ENCODE results near the gene TRAK1.

TRAK1 gene

DNA sequence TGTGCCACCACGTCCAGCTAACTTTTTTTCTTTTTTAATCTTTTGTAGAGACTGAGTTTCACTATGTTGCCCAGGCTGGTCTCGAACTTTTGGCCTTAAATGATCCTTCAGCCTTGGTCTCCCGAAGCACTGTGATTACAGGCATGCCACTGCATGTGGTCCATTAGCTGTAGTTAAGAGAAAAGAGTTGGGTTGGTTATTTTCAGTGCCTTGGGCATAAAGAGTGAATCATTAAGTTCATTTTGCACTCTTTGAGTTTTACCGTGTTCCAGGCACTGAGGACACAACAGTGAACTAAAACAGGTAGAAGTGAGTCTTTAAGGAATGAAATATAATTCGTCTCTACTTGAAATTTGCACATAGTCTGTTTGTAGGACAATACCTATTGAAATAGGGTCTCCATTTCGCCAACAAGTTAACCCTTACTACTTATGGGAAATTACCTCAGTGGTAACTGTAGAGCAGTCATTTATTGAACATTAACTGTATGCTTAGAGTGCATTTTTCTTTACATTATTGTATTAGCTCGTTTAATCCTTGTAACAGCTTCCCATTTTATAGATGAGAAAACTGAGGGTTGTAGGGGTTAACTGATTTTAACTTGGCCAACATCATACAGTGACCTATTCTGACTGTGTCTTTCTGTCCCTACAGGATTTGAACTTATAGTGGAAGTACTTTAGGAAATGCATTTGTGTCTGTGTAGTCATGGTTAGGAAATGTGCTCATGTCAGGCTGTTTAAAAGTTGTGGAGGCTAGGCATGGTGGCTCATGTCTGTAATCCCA, 22.7 kb upstream of the TRAK1 start:
- no peak for DNase-seq

DNA sequence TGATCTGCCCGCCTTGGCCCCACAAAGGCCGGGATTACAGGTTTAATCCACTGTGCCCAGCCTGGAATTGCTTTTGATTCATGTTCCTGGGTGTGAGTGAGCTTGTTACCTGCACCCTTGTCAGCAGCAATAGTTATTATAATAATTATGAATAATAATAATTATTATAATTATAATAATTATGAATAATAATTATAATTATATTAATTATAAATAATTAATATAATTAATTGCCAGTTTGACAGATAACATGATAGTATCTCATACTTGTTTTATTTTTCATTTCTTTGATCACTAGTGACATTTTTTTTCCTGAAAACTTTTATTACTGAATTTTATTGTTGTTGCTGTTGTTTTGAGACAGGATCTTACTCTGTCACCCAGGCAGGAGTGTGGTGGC, 21.1 kb upstream of the TRAK1 start:
- DNase-seq, result no peak

DNA sequence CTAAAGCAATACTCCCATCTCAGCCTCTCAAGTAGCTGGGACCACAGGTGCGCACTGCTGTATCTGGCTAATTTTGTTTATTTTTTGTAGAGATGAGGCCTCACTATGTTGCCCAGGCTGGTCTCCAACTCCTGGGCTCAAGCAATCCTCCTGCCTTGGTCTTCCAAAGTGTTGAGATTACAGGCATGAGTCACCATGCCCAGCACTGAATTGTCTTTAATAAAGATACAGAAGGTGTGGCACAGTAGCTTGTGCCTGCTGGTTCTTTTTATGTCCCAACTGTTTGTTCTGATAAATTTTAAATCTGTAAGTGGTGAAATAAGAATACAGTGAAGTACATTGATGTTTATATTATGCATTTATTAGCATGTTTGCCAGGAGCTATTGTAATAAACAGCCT, 20.6 kb upstream of the TRAK1 start:
- DNase-seq, result no peak

DNA sequence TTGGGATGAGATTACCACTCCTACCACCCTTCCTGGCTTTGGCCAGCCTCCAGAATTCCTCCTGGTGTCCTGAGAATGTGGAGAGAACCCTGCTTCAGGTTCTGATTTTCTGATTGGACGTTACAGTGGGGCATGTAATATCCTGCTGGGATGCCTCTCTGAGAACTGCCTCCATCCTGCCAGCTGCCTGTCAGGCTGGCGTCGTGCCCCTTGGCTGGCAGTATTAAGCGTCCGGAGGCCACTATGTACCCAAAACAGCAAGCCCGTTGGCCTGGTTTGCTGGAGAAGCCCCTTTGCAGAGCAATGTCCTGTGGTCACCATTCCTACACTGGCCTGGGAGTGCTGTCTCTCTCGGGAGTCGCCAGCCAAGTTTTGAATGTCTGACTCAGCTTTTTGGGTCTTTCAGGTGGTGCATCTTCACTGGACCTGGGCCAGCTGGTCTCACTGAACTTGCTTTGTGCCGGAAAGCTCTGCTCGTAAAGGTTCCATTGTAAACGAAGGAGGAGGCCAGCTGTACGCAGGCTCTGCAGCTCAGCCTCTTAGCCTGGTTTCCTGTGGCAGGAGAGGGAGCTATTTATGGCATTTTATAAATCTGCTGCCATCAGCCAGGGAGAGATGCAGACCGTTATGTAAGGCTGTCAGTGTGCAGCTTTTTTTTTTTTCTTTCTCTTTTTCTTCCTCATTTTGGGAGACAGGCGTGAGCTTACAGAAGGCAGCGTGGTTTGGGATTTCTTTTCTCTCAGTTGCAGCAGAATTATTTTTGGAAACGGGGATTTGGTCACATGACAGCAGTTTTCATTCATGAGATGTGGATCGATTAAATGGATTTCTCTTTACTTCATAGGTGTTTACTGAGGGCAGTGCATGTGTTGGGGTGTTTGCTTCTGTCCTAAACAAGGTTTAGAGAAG, 19.0 kb upstream of the TRAK1 start:
- DNase-seq, result peak; percentile 12

GRCh38 chr3:42072831-42073301, 18.3 kb upstream of the TRAK1 start:
- DNase-seq, result no peak

GRCh38 chr3:42077785-42078184, 13.4 kb upstream of the TRAK1 start:
- no peak for DNase-seq

GRCh38 chr3:42078677-42079076, 12.5 kb upstream of the TRAK1 start:
- no peak for DNase-seq

GRCh38 chr3:42079701-42080452, 11.3 kb upstream of the TRAK1 start:
- DNase-seq, result no peak

- DNase-seq, result peak; percentile 11
Measured at GRCh38 chr3:42080453-42080872, 10.7 kb upstream of the TRAK1 start.

- no peak for DNase-seq
Measured at GRCh38 chr3:42081838-42082473, 9.2 kb upstream of the TRAK1 start.

DNA sequence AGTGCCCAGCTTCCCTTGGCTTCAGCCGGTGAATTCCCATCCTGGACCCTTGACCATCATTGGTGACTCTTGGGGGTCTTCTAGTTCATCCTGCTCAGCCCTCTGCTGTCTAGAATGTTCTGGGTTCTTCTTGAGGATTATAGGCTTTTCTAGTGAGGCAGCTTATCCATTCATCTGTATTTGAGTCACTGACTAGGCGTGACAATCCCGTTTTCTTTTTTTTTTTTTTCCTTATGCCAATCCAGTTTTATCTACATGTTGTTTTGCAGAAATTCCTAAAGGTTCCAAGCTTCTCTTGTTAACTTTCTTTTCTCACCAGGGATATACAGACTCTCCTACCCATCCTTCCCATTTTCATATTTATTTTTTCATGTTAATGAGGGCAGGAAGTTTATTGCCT, 6.6 kb upstream of the TRAK1 start:
- no peak for DNase-seq

DNA sequence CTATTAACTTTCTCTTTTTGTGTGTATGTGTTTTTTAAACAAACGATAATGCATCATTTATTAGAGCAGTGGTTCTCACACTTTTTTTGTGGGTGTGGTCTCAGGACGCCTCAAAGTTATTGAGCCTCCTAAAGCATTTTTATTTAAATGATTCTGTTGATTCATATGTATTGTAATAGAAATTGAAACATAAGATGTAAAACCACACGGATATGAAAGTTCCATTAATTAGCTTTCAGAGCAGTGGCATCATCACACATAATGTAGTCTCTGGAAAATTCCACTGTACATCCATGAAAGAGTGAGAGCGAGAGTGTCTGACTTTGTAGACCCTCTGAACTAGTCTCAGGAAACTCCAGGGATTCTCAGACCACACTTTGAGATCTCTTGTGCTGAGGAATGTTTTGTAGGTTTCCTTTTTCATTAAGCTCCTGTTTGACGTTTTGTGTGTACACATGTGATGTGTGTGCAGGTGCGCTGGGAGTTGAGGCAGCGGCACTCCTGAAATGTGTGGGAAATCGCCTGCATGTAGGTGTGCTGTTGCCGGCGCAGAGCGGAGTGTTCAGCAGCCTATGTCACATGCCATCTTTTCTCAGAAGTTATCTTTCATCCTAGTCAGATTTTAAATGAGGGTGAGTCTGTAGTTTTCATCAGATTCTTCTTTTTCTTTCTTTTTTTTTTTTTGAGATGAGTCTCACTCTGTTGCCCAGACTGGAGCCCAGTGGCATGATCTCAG, 5.3 kb upstream of the TRAK1 start:
- no peak for DNase-seq

DNA sequence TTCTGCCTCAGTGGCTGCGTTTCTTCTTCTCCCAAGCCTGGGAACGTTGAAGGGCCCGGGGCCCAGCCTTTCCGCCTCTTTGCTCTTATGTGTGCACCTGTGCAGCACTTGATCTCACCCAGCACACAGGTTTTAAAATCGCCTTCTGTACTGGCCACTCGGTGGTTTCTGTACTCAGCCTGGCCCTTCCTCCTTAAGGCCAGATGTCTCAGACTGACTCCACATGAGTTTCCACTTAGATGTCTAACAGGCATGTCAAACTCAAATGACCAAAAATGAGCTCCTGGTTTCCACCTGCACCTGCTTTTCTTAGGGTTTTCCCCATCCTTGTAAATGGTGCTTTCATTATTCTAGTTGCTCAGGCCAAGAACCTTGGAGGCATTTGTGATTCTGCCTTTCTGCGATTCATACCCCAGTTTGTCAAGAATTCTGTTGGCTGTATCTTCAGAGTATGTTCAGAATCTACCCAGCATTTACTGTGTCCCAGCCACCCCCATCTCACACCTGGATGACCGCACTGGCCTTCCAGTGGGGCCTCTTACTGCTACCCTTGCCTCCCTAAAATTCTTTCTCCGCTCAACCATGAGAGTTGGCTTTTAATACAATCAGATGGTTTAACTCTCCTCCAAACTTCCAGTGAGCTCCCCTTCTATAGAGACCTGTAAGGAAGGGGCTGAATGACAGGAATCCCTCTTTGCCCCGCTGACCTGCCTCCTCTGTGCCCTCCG, 2.2 kb upstream of the TRAK1 start:
- DNase-seq, result no peak

DNA sequence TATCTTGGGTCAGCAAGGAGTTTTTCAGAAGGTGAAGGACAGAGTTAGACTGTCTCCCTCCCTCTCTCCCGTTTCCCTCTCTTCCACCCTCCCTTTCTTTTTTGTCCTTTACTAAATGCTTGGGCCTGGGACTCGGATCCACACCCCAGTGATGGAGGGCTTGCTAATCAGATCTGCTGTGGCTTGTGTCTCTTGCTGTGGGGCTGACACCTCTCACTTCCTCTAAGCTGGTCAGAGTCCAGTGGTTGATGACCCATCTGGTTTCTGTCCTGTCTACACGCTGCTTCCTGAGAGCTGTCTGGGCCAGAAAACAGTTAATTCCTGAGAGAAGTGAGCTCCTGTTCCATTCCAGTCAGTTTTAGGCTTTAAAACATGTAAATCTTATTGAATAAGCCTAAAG, 849 bp downstream of the TRAK1 start:
- DNase-seq, result no peak

- DNase-seq, result no peak
Measured at GRCh38 chr3:42094128-42094527, 3.0 kb downstream of the TRAK1 start.

DNA sequence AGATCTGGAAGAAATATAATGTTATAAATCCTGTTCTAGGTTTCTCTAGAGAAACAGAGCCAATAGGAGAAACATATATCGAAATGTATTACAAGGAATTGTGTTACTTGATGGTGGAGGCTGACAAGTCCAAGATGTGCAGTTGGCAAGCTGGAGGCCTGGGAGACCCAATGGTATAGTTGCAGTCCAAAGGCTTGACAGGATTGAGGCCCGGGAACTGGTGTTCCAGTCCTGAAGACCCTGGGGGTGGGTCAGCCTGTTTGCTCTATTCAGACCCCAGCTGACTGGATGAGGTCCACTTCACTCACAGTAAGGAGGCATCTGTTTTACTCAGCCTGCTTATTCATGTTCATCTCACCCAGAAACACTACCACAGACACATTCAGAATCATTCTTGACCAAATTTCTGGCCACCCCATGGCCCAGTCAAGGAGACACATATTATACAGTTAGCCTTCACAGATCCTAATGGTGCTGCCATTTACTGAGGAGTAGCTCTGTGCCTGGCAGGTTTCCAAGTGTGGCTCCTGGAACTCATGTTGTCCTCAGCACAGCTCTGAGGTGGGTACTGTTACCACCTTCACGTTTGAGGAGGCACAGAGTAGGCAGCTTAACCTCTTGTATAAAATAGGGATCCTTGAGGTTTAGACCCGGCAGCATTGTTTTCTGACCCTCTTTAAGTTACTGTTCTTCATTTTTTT, 3.7 kb downstream of the TRAK1 start:
- DNase-seq, result no peak

DNA sequence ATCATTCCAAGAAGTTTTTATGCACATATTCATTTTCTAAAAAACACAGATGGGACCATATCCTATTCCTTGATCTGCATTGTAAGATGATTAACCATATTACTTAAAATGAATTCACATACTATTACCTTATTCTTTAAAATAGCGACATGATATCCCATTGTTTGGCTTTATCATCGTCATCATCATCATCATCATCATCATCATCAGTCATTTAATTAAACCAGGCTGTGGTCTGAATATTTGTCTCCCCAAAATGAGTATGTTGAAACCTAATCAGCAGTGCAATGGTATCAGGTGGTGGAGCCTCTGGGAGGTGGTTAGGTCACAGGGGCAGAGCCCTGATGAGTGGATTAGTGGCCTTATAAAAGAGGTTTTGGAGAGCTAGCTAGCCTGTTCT, 4.4 kb downstream of the TRAK1 start:
- no peak for DNase-seq

DNA sequence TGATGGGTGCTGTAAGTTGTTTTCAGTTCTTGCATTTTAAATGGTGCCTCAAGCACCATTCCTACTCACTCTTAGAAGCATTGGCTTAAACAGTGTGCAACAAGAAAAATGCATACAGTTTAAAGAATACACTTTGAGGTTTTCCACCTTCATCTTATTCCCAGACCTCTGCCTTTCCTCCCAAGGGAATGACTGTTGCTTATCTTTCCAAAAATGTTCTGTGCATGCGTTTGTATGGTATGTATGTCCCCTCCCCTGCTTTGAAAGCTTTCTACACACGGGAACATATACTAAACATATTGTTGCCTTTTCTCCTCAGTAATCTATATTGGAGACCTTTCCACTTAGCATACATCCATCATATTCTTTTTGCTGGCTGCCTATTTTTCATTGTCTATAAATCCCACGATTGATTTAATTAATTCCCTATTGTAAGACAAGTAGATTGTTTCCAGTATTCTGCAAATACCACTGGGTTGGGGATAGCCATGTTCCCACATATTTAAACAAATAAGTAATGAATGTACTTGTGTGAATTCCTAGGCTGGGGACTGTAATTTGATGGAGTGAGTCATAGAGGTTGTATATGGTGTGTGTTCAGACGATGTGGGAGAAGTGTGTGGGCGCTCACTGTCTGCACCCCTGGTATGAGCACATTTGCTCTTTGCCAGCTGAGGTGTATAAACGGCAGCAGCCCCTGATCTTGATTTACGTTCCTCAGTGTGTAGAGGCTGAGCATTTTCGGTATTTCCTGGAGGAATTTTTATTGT, 5.8 kb downstream of the TRAK1 start:
- no peak for DNase-seq

GRCh38 chr3:42097566-42097946, 6.4 kb downstream of the TRAK1 start:
- DNase-seq, result no peak

- no peak for DNase-seq
Measured at GRCh38 chr3:42098171-42098570, 7.0 kb downstream of the TRAK1 start.
